WTC11 (cell line): ENCODE measurements around the gene ADM.

Experiments used
- ATF6 ChIP-seq: sonication (generic); formaldehyde crosslinking; IDR thresholded peaks from 2 replicates; pipeline ENCODE4 v1.8.1; 2023; ENCODE audit warnings: mild to moderate bottlenecking, missing genetic modification reagents
- CBFB ChIP-seq: sonication (generic); formaldehyde crosslinking; IDR thresholded peaks from 2 replicates; pipeline ENCODE4 v1.8.1; 2022; ENCODE audit warnings: mild to moderate bottlenecking, low read depth, missing genetic modification reagents
- CTCF ChIP-seq: fragments of 200-600 bp; IDR thresholded peaks from 2 replicates; pipeline ENCODE4 v1.8.0; 2022; ENCODE audit warnings: antibody characterized with exemption
- E2F1 ChIP-seq: sonication (generic); formaldehyde crosslinking; IDR thresholded peaks from 2 replicates; pipeline ENCODE4 v1.8.0; 2022; ENCODE audit warnings: mild to moderate bottlenecking, missing genetic modification reagents
- E2F5 ChIP-seq: sonication (generic); formaldehyde crosslinking; IDR thresholded peaks from 2 replicates; pipeline ENCODE4 v1.8.1; 2022; ENCODE audit warnings: mild to moderate bottlenecking, moderate library complexity, missing genetic modification reagents
- ESRRA ChIP-seq: sonication (generic); formaldehyde crosslinking; IDR thresholded peaks from 2 replicates; pipeline ENCODE4 v1.8.1; 2022; ENCODE audit warnings: mild to moderate bottlenecking, missing genetic modification reagents, borderline replicate concordance
- FOXJ3 ChIP-seq: sonication (generic); formaldehyde crosslinking; IDR thresholded peaks from 2 replicates; pipeline ENCODE4 v1.9.0; 2021; ENCODE audit warnings: missing genetic modification reagents, mild to moderate bottlenecking, borderline replicate concordance
- FOXP1 ChIP-seq: sonication (generic); formaldehyde crosslinking; IDR thresholded peaks from 2 replicates; pipeline ENCODE4 v1.8.0; 2022; ENCODE audit warnings: missing genetic modification reagents, mild to moderate bottlenecking, moderate library complexity, borderline replicate concordance
- NR1H2 ChIP-seq: sonication (generic); formaldehyde crosslinking; IDR thresholded peaks from 2 replicates; pipeline ENCODE4 v1.9.0; 2021; ENCODE audit warnings: mild to moderate bottlenecking, moderate library complexity, missing genetic modification reagents
- NR2C2 ChIP-seq: sonication (generic); formaldehyde crosslinking; IDR thresholded peaks from 2 replicates; pipeline ENCODE4 v1.8.0; 2022; ENCODE audit warnings: mild to moderate bottlenecking, missing genetic modification reagents
- TCF7 ChIP-seq: sonication (generic); formaldehyde crosslinking; IDR thresholded peaks from 2 replicates; pipeline ENCODE4 v1.8.0; 2022; ENCODE audit warnings: mild to moderate bottlenecking, low read depth, missing genetic modification reagents, moderate library complexity
- ZBTB21 ChIP-seq: sonication (generic); formaldehyde crosslinking; IDR thresholded peaks from 2 replicates; pipeline ENCODE4 v1.8.1; 2023; ENCODE audit warnings: mild to moderate bottlenecking, missing genetic modification reagents, borderline replicate concordance
- ZNF121 ChIP-seq: sonication (generic); formaldehyde crosslinking; IDR thresholded peaks from 2 replicates; pipeline ENCODE4 v1.8.0; 2023; ENCODE audit warnings: missing genetic modification reagents
- ZNF425 ChIP-seq: fragments of 250-450 bp; sonication (Bioruptor Pico); conservative IDR thresholded peaks from 2 replicates; pipeline ENCODE4 v1.9.0; 2021; ENCODE audit warnings: mild to moderate bottlenecking

GRCh38 chr11:10263929-10264328 is 40.9 kb upstream of the ADM start:
- no peak for TF ChIP-seq TCF7
- TF ChIP-seq CTCF = no peak
- TF ChIP-seq CBFB (CRISPR knock-in tag) = no peak
- TF ChIP-seq ATF6 = no peak
- no peak for TF ChIP-seq E2F1
- TF ChIP-seq E2F5 = no peak
- TF ChIP-seq NR2C2 (CRISPR knock-in tag) = no peak
- no peak for TF ChIP-seq FOXJ3 (CRISPR knock-in tag)
- TF ChIP-seq ESRRA = no peak
- TF ChIP-seq ZNF121 = no peak
- no peak for TF ChIP-seq ZNF425 (CRISPR knock-in tag)
- TF ChIP-seq FOXP1 (CRISPR knock-in tag) = no peak
- no peak for TF ChIP-seq NR1H2 (CRISPR knock-in tag)
- no peak for TF ChIP-seq ZBTB21 (CRISPR knock-in tag)
